Suprapubic skin (tissue), 4 donors: ENCODE data around the gene SMOC2. TPM values are rescaled to one million over a fixed set of nuclear protein-coding genes. Genes with fewer than 3 reads are reported as not detected.
"Not testable (repeated sequence)": the region's sequence is repeated elsewhere in the genome, so short reads cannot be mapped to it uniquely, and the experiment has no call there.

Experiments
- DNase-seq, 2 donors: peaks; one replicate each; pipeline ENCODE4 v3.0.0-alpha.2; 2019; ENCODE audit warnings: low spot score in 2 of 2
- H3K27ac ChIP-seq: fragments of 200-600 bp; sonication (generic); one replicate; pipeline ENCODE4 v1.5.1; 2019
- H3K27me3 ChIP-seq: fragments of 200-600 bp; sonication (generic); one replicate; pipeline ENCODE4 v1.5.1; 2019
- H3K36me3 ChIP-seq: fragments of 200-600 bp; sonication (generic); one replicate; pipeline ENCODE4 v1.5.1; 2019
- H3K4me1 ChIP-seq: fragments of 200-600 bp; sonication (generic); one replicate; pipeline ENCODE4 v1.5.1; 2019
- H3K4me3 ChIP-seq: fragments of 200-600 bp; sonication (generic); one replicate; pipeline ENCODE4 v1.5.1; 2019; ENCODE audit warnings: mild to moderate bottlenecking
- H3K9me3 ChIP-seq: fragments of 200-600 bp; sonication (generic); one replicate; pipeline ENCODE4 v1.5.1; 2019
- EP300 ChIP-seq: sonication (generic); formaldehyde crosslinking; IDR thresholded peaks from one replicate; pipeline ENCODE4 v1.6.1; 2017; ENCODE audit warnings: antibody characterized with exemption
- POLR2A ChIP-seq, 2 donors: fragments of 450-650 bp; IDR thresholded peaks; one replicate each; pipeline ENCODE4 v1.6.1; 2017; ENCODE audit warnings: antibody characterized with exemption in 2 of 2, mild to moderate bottlenecking in 2 of 2, moderate library complexity in 2 of 2
- POLR2AphosphoS5 ChIP-seq, 3 donors: sonication (generic); formaldehyde crosslinking; IDR thresholded peaks; one replicate each; pipeline ENCODE4 v1.6.1; 2017; ENCODE audit warnings: antibody characterized with exemption in 3 of 3
- WGBS: methylation state at CpG from one replicate; pipeline ENCODE4 v1.1.5; 2018; 5-methylcytosine and 5-hydroxymethylcytosine counted together
- total RNA-seq, 4 donors: library from RNA; depleted of rRNA; stranded (reverse); fragments of >200 nt; gene quantifications; one replicate each; pipeline ENCODE4 v1.1.0, GENCODE V29; 2016
- TF ChIP-seq, protein P1 (sequence below), 2 donors: fragments of 200-600 bp in 1 of 2; fragments of 450-650 bp in 1 of 2; sonication (generic) in 1 of 2; IDR thresholded peaks; one replicate each; pipeline ENCODE4 v1.5.1; 2016 to 2019; ENCODE audit warnings: antibody characterized with exemption in 2 of 2, mild to moderate bottlenecking in 1 of 2, moderate library complexity in 1 of 2

Gene SMOC2
- total RNA-seq, 4 donors from 2014 or later = 16.2 to 22.9 (median 18.8) TPM

DNA sequence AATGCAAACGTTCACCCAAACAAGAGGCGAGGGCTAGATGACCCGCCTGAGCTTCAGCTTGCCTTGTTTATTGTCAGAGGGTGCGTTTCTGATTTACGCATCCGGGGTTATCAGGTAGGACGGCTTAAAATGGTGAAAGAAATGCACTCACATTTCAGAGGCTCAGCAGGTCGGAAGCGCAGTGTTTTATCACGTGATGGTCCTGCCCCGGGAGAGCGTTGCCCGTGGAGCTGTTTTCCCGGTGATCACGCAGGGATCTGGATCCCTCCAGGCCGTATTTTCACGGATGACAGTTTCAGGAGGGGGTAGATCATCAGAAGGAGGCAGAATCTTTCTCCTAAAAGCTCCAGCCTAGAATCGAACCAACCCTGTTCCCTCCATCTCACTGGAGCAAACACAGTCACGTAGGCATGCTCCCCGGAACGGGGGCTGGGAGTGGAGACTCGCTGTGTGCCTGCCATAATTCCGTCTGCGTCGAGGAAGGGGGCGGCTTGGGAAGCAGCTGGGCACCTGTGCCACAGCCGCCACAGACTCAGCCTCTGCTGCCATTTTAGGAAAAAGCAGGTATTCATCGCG lies 121.7 kb downstream of the SMOC2 start:
- Histone ChIP-seq H3K36me3 (no peaks in the 10 kb centered on the region), H3K4me1 (no peaks in the 10 kb centered on the region), H3K27ac (no peak overlapping the region), H3K9me3 (no peaks in the 10 kb centered on the region), H3K27me3 (peaks cover 3% of the 10 kb centered on the region), H3K4me3 (no peak overlapping the region)
- WGBS = 91% methylated on average over 27 of the region's 29 CpGs
- TF ChIP-seq POLR2A (IDR thresholded peaks at IDR 0.05) = no peak
- no peak for TF ChIP-seq POLR2AphosphoS5 (IDR thresholded peaks at IDR 0.05)
- no peak for DNase-seq

DNA sequence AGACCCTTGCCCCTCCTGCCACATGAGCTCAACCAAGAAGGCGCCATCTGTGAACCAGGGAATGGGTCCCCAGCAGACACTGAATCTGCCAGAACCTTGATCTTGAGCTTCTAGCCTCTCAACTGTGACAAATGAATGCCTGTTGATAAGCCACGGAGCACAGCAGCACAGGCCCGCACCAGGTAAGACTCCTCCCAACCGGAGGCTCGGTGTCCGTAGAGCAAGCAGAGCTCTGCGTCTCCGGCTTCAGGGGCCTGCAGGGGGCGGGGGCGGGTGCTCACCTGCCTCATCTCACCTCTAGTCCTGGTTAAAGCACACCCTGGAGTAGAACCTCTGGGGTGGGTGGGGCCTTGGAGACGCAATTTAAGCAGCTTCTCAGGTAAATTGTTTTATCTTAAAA lies 122.7 kb downstream of the SMOC2 start:
- H3K9me3 ChIP-seq = no peaks in the 10 kb centered on the region
- 80% methylated on average over 4 of the region's 11 CpGs for WGBS
- no peaks in the 10 kb centered on the region for H3K36me3 ChIP-seq
- TF ChIP-seq, protein P1, sequence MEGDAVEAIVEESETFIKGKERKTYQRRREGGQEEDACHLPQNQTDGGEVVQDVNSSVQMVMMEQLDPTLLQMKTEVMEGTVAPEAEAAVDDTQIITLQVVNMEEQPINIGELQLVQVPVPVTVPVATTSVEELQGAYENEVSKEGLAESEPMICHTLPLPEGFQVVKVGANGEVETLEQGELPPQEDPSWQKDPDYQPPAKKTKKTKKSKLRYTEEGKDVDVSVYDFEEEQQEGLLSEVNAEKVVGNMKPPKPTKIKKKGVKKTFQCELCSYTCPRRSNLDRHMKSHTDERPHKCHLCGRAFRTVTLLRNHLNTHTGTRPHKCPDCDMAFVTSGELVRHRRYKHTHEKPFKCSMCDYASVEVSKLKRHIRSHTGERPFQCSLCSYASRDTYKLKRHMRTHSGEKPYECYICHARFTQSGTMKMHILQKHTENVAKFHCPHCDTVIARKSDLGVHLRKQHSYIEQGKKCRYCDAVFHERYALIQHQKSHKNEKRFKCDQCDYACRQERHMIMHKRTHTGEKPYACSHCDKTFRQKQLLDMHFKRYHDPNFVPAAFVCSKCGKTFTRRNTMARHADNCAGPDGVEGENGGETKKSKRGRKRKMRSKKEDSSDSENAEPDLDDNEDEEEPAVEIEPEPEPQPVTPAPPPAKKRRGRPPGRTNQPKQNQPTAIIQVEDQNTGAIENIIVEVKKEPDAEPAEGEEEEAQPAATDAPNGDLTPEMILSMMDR (IDR thresholded peaks at IDR 0.05) = no peak
- TF ChIP-seq EP300 (no peak), POLR2AphosphoS5 (IDR thresholded peaks at IDR 0.05) (no peak), POLR2A (IDR thresholded peaks at IDR 0.05) (no peak)
- H3K27ac ChIP-seq = no peak overlapping the region
- DNase-seq = no peak
- H3K4me3 ChIP-seq = no peak overlapping the region
- H3K27me3 ChIP-seq = peaks cover 3% of the 10 kb centered on the region
- no peaks in the 10 kb centered on the region for H3K4me1 ChIP-seq

DNA sequence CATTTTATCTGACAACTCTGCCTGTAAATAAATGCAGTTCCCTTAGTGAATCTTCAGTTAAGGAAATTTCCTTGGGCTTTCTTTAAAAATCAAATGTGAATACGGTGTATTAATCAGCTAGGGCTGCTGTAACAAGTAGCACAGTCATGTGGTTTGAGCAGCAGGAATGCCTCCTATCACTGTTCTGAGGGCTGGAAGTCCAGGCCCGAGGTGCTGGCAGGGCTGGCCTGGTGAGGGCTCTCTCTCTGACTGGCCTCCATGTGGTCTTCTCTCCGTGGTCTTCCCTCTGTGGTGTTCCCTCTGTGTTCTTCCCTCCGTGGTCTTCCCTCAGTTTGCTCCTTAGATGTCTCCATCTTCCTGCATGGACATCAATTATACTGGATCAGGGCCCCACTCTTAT lies 124.1 kb downstream of the SMOC2 start:
- WGBS = 88% methylated on average over 4 of the region's 4 CpGs
- no peak overlapping the region for H3K4me3 ChIP-seq
- TF ChIP-seq, protein P1 (IDR thresholded peaks at IDR 0.05) = no peak
- TF ChIP-seq POLR2AphosphoS5 (IDR thresholded peaks at IDR 0.05) = no peak
- TF ChIP-seq POLR2A (IDR thresholded peaks at IDR 0.05) = no peak
- TF ChIP-seq EP300 = no peak
- DNase-seq = no peak
- no peaks in the 10 kb centered on the region for H3K9me3 ChIP-seq
- H3K4me1 ChIP-seq = no peaks in the 10 kb centered on the region
- no peaks in the 10 kb centered on the region for H3K36me3 ChIP-seq
- no peak overlapping the region for H3K27ac ChIP-seq
- H3K27me3 ChIP-seq = peaks cover 3% of the 10 kb centered on the region

DNA sequence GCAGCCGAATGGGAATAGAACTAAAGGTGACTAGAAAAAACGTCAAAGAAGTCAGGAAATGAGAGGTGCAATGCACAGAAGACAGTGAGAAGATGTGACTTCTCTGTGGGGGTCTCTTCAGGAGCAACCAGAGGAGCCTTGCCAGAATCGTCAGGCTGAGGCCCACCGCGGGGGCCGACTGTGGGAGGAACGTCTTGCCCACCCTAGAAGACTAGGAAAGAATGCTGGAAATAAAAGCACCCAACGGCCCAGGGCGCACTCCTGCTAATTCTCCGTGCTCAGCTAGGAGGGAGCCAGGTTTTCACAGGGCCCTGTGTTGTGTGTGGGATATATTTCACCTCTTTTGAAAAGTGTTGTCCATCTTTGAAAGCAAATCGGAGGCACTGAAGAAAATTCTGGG lies 129.2 kb downstream of the SMOC2 start:
- WGBS = 80% methylated on average over 11 of the region's 11 CpGs
- no peak for DNase-seq
- Histone ChIP-seq H3K4me3 (no peak overlapping the region), H3K27me3 (no peaks in the 10 kb centered on the region), H3K36me3 (no peaks in the 10 kb centered on the region), H3K27ac (no peak overlapping the region), H3K9me3 (no peaks in the 10 kb centered on the region), H3K4me1 (peaks cover 5% of the 10 kb centered on the region)
- TF ChIP-seq POLR2AphosphoS5 (IDR thresholded peaks at IDR 0.05) (no peak), POLR2A (IDR thresholded peaks at IDR 0.05) (no peak), EP300 (no peak)
- TF ChIP-seq, protein P1 (IDR thresholded peaks at IDR 0.05) = no peak

DNA sequence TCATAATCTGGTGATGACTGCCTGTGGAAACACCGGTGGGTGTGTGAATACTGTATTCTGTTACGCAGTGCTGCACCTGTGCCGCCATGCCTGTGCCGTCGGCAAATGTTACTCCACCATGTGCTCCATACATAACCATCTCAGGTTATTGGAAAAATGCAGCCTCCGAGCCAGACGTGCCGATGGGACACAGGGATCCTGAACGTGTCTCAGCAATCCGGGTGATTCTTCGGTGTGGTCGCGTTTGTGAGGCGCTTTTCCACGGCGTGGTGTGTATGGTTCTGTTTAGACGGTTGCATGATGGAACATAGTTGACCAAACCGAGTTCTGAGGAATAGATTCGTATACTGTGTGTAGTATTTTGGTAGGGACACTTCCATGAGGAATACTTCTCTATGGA lies 130.3 kb downstream of the SMOC2 start:
- H3K36me3 ChIP-seq = no peaks in the 10 kb centered on the region
- H3K4me1 ChIP-seq = peaks cover 5% of the 10 kb centered on the region
- no peak for DNase-seq
- no peak for TF ChIP-seq POLR2A (IDR thresholded peaks at IDR 0.05)
- TF ChIP-seq POLR2AphosphoS5 (IDR thresholded peaks at IDR 0.05) = no peak
- TF ChIP-seq, protein P1 (IDR thresholded peaks at IDR 0.05) = no peak
- TF ChIP-seq EP300 = no peak
- no peaks in the 10 kb centered on the region for H3K27me3 ChIP-seq
- no peak overlapping the region for H3K27ac ChIP-seq
- H3K4me3 ChIP-seq = no peak overlapping the region
- no peaks in the 10 kb centered on the region for H3K9me3 ChIP-seq
- 95% methylated on average over 19 of the region's 19 CpGs for WGBS

DNA sequence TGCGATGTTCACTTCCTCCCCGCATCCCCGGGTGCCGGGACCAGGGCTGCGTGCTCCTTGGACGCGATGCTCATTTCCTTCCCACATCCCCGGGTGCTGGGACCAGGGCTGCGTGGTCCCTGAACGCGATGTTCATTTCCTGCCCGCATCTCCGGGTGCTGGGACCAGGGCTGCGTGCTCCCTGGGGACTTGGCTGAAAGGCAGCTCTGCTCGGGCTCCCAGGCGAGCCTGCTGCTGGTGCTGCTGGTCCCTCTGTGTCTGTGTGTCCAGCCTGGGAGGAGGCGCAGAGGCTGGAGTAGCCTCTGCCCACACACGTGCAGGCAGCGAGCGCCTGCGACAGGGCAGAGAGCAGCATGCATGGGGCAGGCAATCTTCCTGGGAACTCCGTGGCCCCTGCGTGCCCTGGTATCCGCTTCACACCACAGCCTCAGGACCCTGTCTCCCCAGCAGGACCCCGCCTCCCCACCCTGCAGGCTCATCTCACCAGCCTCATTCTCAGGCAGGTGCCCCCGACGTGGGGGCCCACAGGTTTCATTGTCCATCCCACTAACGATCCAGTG lies 132.4 kb downstream of the SMOC2 start:
- not testable (repeated sequence) for H3K36me3 ChIP-seq, DNase-seq, H3K4me3 ChIP-seq, H3K4me1 ChIP-seq, H3K27me3 ChIP-seq, H3K27ac ChIP-seq, H3K9me3 ChIP-seq
- 89% methylated on average over 15 of the region's 28 CpGs for WGBS
